NB4 (cell line): Measurements from ENCODE around the gene LRRC41.

Source experiments
- DNase-seq: peaks from one replicate; pipeline ENCODE4 v3.0.0; 2010; ENCODE audit warnings: low read depth
- H3K4me3 ChIP-seq: one replicate; pipeline ENCODE4 v1.5.1; 2011; ENCODE audit warnings: mild to moderate bottlenecking, low read depth, low read length, moderate library complexity
- CTCF ChIP-seq: IDR thresholded peaks from one replicate; pipeline ENCODE4 v1.5.1; 2012; ENCODE audit warnings: low read depth, low read length
- MAX ChIP-seq: IDR thresholded peaks from 2 replicates; pipeline ENCODE4 v1.6.1; 2011; ENCODE audit warnings: low read depth, low read length
- MYC ChIP-seq: IDR thresholded peaks from 2 replicates; pipeline ENCODE4 v1.6.1; 2011; ENCODE audit warnings: low read depth, low read length
- POLR2A ChIP-seq: IDR thresholded peaks from 2 replicates; pipeline ENCODE4 v1.6.1; 2011; ENCODE audit warnings: mild to moderate bottlenecking; ENCODE audit not compliant: insufficient read length; ENCODE audit errors: extremely low read depth

LRRC41 gene

GRCh38 chr1:46317323-46317722, 13.9 kb upstream of the LRRC41 start:
- TF ChIP-seq MYC = no peak
- DNase-seq = no peak
- H3K4me3 ChIP-seq = no peak overlapping the region

GRCh38 chr1:46315669-46316403, 12.4 kb upstream of the LRRC41 start:
- DNase-seq = no peak
- H3K4me3 ChIP-seq = no peak overlapping the region
- TF ChIP-seq POLR2A (no peak), MYC (no peak), CTCF (no peak), MAX (no peak)

- DNase-seq = no peak
- TF ChIP-seq MAX (no peak), POLR2A (no peak), CTCF (no peak), MYC (no peak)
- no peak overlapping the region for H3K4me3 ChIP-seq
These were observed 6.9 kb upstream of the LRRC41 start for GRCh38 chr1:46310321-46310720.

- TF ChIP-seq MYC = no peak
- no peak for DNase-seq
- no peak overlapping the region for H3K4me3 ChIP-seq
These were observed 6.2 kb upstream of the LRRC41 start for GRCh38 chr1:46309401-46310159.

- no peak for DNase-seq
- H3K4me3 ChIP-seq = peak overlapping the region; percentile 98
- TF ChIP-seq CTCF (no peak), POLR2A (no peak), MYC (no peak), MAX (no peak)
These were observed 2.7 kb upstream of the LRRC41 start for GRCh38 chr1:46306159-46306530.

- DNase-seq = peak; percentile 28
- H3K4me3 ChIP-seq = peak overlapping the region; percentile 98
- TF ChIP-seq MYC (no peak), MAX (no peak), CTCF (no peak), POLR2A (no peak)
These were observed 483 bp upstream of the LRRC41 start for GRCh38 chr1:46303872-46304326.

DNA sequence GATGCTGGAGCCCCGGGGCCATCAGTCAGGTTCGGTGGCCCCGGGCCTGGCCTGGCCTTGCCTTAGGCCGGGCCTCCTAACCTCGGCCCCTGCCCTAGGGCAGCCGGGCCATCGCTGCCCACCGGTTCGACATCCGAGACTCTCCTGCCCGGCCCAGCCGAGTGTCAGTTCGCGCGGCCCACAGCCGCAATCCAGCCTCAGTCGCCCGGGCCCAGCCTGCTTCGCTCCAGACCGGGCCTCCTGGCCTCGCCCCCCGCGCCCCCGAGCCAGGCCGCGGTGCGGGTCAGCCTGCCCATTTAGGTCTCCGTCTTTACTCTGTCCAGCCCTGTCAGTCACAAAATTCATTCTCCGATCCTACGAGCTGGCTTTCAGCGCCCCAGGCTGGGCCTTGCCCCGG, 777 bp downstream of the LRRC41 start:
- H3K4me3 ChIP-seq = peak overlapping the region; percentile 98
- TF ChIP-seq MAX (no peak), CTCF (no peak), MYC (no peak), POLR2A (no peak)
- DNase-seq = no peak
